GM12801 (cell line): ENCODE measurements around the gene USP17L20.
"Not testable (repeated sequence)": the region's sequence is repeated elsewhere in the genome, so short reads cannot be mapped to it uniquely, and the experiment has no call there.

Experiments
- CTCF ChIP-seq: IDR thresholded peaks from one replicate; pipeline ENCODE4 v1.5.1; 2011; ENCODE audit warnings: control low read depth; ENCODE audit not compliant: insufficient read length; ENCODE audit errors: extremely low read depth

The USP17L20 gene

DNA sequence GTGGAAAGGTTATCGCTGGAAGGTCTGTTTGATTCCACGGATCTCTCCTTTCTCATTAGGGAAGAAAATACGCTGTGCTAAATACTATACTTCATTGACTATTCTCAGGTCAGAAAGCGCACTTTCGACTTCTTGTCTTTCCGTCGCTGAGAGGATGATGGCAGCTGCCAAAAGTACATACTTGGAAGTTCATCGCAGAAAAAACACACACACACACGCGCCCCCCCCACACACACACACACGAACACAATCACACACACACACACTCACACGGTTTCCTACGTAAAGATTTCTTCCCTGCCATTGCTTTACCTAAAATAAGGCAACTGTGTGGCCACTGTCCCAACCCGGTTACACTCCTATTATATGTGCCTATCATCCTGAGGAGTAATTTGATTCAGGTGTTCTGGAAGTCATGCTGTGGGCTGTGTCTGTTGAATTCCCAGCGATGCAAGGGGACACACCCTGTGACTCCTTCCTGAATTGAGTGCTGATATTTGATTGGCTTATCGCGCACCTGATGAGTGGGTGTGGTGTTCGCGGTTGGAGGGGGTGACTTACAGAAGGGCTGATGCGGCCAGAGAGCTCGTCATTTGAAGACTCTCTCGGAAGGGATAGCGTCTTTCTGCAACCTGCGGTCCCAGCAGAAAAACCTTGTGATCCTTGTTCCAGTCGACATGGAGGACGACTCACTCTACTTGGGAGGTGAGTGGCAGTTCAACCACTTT, 9.8 kb upstream of the USP17L20 start, which contains the start of gene USP17L18:
Gene USP17L18 (plus strand): TSS at position 678 of the 728 bp plus-strand sequence. CDS start 0 bp downstream, at position 678.
- not testable (repeated sequence) for TF ChIP-seq CTCF

GRCh38 chr4:9253078-9253477, 4.8 kb upstream of the USP17L20 start, which contains the start of gene USP17L19:
TSS of gene USP17L19 (plus strand) at chr4:9253378. CDS start at chr4:9253378, 0 bp downstream.
- TF ChIP-seq CTCF, result not testable (repeated sequence)

DNA sequence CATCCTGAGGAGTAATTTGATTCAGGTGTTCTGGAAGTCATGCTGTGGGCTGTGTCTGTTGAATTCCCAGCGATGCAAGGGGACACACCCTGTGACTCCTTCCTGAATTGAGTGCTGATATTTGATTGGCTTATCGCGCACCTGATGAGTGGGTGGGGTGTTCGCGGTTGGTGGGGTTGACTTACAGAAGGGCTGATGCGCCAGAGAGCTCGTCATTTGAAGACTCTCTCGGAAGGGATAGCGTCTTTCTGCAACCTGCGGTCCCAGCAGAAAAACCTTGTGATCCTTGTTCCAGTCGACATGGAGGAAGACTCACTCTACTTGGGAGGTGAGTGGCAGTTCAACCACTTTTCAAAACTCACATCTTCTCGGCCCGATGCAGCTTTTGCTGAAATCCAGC, 4.6 kb downstream of the USP17L20 start, which contains the start of gene USP17L21:
Gene USP17L21 (plus strand): TSS at position 301 of the 400 bp plus-strand sequence. CDS start 0 bp downstream, at position 301.
- TF ChIP-seq CTCF, result not testable (repeated sequence)

GRCh38 chr4:9267319-9267718, 9.4 kb downstream of the USP17L20 start, which contains the start of gene USP17L22:
TSS of gene USP17L22 (plus strand) at chr4:9267619. CDS start at chr4:9267619, 0 bp downstream.
- TF ChIP-seq CTCF, result not testable (repeated sequence)
